ENCODE data around the gene GUF1. TPM values are rescaled to one million over a fixed set of nuclear protein-coding genes. Genes with fewer than 3 reads are reported as not detected.

GUF1 gene
- total and polyA plus RNA-seq, 8 donors, result 17.3 to 37.6 (median 30.4) TPM

DNA sequence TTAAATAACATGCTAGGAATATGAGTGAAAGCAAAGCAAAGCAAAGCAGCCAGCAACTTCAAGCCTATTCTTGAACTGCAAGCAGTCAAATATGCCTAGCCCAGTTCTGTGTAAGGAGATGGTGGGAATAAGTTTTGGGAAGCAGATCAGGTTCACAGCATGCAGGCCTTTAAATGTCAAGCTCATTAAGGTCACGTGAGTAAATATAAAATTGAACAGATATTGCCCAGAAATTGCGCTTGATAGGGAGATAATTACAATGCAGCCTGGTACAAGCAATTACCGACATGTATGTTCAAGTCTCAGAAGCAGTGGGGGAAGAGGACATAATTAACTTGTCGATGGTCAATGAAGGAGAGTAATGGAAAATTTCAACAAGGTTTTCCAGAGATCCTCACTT lies 42.2 kb downstream of the GUF1 start:
- TF ChIP-seq, protein P1, sequence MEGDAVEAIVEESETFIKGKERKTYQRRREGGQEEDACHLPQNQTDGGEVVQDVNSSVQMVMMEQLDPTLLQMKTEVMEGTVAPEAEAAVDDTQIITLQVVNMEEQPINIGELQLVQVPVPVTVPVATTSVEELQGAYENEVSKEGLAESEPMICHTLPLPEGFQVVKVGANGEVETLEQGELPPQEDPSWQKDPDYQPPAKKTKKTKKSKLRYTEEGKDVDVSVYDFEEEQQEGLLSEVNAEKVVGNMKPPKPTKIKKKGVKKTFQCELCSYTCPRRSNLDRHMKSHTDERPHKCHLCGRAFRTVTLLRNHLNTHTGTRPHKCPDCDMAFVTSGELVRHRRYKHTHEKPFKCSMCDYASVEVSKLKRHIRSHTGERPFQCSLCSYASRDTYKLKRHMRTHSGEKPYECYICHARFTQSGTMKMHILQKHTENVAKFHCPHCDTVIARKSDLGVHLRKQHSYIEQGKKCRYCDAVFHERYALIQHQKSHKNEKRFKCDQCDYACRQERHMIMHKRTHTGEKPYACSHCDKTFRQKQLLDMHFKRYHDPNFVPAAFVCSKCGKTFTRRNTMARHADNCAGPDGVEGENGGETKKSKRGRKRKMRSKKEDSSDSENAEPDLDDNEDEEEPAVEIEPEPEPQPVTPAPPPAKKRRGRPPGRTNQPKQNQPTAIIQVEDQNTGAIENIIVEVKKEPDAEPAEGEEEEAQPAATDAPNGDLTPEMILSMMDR (IDR thresholded peaks at IDR 0.05), result no peak
- H3K4me3 ChIP-seq, result no peak overlapping the region
- DNase-seq (no peak), ATAC-seq (no peak)
- H3K27me3 ChIP-seq, result no peaks in the 10 kb centered on the region
- no peaks in the 10 kb centered on the region for H3K36me3 ChIP-seq
- intact Hi-C loops (cut with DNase I), result no loop called here
- peaks cover 0 to 10% of the 10 kb centered on the region in 2 donors for H3K4me1 ChIP-seq
- no peaks in the 10 kb centered on the region for H3K9me3 ChIP-seq
- no peak overlapping the region for H3K27ac ChIP-seq

DNA sequence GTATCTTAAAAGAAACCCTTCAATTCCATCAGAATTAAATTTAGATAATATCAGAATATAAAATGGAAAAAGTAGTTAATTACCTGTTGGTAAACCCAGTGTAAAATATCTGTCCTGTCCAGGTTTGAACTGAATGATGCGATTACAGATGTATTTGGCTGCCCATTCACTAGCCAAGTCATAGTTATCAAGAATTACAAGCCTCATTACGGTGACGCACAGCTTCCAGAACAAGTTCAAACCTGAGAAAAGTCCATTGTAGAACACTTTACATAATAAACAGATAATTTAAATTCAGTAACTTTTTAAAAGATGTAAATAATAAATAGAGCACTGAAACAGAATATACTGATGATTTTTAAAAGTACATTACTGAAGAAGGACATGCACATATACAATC lies 43.8 kb downstream of the GUF1 start:
- no peak for DNase-seq
- Histone ChIP-seq H3K27ac (no peak overlapping the region), H3K36me3 (no peaks in the 10 kb centered on the region), H3K4me1 (peaks cover 0 to 16% of the 10 kb centered on the region in 2 donors), H3K4me3 (no peak overlapping the region), H3K9me3 (no peaks in the 10 kb centered on the region), H3K27me3 (no peaks in the 10 kb centered on the region)
- intact Hi-C loops (cut with DNase I), result no loop called here
- no peak for ATAC-seq
- TF ChIP-seq, protein P1 (IDR thresholded peaks at IDR 0.05), result no peak

DNA sequence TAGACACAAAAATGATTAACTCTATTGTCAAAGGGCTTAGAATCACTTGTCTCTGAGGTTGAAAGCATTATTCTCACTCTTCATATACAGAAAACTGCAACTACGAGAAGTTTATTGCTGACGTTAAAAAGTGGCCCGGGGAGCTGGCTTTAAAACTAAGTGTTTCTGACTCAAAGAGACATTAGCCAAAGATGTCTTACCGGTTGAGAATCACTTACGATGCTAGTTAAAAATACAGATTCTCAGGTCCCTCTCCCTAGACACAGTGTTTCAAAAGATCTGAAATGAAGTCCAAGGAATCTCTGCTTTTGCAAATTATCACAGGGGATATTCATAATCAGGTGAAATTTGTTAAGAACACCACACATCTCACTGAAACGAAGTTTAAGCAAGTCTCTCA lies 46.9 kb downstream of the GUF1 start:
- TF ChIP-seq, protein P1 (IDR thresholded peaks at IDR 0.05), result no peak
- DNase-seq, result no peak
- Histone ChIP-seq H3K27ac (no peak overlapping the region), H3K27me3 (no peaks in the 10 kb centered on the region), H3K9me3 (no peaks in the 10 kb centered on the region), H3K36me3 (no peaks in the 10 kb centered on the region), H3K4me1 (peaks cover 0 to 19% of the 10 kb centered on the region in 2 donors), H3K4me3 (peak overlapping the region; percentile 71 to 74)
- intact Hi-C loops (cut with DNase I), result no loop called here
- no peak for ATAC-seq

DNA sequence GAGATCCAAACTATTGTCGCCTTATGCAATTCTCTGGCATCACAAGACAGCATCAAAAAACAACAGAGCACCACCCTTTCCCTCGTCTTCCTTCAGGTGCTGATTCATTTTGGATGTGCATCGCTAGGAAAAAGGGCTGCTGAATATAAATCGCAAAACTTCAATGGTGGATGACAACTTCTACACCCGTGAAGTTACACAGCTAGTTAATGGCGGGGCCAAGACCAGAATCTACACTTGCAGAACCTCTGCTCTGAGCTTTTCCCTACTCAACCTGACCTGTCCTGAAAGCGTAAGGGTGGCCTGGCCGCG lies 47.5 kb downstream of the GUF1 start:
- ATAC-seq, result no peak

DNA sequence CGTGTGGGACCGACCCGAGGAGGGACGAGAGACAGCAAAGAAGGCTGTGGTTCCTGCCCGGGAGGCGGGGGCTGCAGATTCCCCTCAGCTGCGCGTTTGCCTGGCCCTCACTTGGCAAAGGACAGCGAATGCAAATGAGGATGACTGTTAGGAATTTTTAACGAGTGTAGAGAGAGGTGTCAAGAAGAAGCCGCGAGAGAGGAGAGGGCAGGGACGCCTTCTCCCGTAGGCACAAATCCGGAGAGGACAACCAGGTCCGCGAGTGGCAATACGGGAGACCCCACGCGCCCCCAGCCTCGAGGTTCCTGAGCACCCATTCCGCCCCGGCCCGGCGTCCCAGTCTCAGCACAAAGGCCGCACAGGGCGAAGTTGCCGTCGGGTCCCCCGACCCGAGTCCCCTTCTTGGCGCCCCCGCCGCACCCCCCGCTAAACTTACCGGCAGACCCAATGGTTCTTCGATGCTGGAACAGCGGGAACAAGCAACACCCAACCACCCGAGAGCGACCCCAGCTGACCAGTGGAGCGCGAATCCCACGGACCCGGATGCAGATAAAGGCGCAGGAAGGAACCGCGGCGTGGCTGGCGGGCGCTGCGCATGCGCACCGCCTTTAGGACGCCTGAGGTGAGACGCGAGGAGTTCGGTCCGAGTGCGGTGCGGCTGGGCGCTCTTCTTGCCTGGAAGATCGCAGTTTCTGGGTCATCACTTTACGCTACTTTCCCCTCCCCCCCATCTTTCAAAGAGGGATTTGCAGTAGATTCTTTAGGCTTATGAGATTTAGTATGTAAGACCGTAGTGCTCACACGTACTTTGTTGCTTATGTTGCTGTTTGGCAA lies 48.0 kb downstream of the GUF1 start, which contains the start of gene GNPDA2:
GNPDA2 (minus strand) TSS at position 519 of the 834 bp plus-strand sequence. CDS start 4,349 bp downstream, outside the sequence.
- intact Hi-C loops (cut with DNase I), result no loop called here

More for the DNA sequence above, 47.5 kb downstream of the GUF1 start:
- DNase-seq, result no peak
- TF ChIP-seq, protein P1 (IDR thresholded peaks at IDR 0.05), result no peak
- Histone ChIP-seq H3K27ac (peak overlapping the region; percentile 71 to 79), H3K36me3 (no peaks in the 10 kb centered on the region), H3K9me3 (no peaks in the 10 kb centered on the region), H3K27me3 (no peaks in the 10 kb centered on the region), H3K4me3 (peak overlapping the region; percentile 71 to 74), H3K4me1 (peaks cover 0 to 19% of the 10 kb centered on the region in 2 donors)
- intact Hi-C loops (cut with DNase I), result no loop called here

More for the DNA sequence above, 48.0 kb downstream of the GUF1 start, which contains the start of gene GNPDA2:
- no peaks in the 10 kb centered on the region for H3K36me3 ChIP-seq
- peak within 1 kb of the TSS; percentile 71 to 79 for H3K27ac ChIP-seq
- TF ChIP-seq, protein P1 (IDR thresholded peaks at IDR 0.05), result no peak
- peak; percentile 84 to 95 (median 92) for DNase-seq
- peak within 1 kb of the TSS; percentile 71 to 74 for H3K4me3 ChIP-seq
- peak; percentile 98 for ATAC-seq
- peaks cover 0 to 19% of the 10 kb centered on the region in 2 donors for H3K4me1 ChIP-seq
- H3K9me3 ChIP-seq, result no peaks in the 10 kb centered on the region
- no peaks in the 10 kb centered on the region for H3K27me3 ChIP-seq
